HG02852 (cell line): ENCODE measurements around the gene CELF2.
"Not testable (repeated sequence)": the region's sequence is repeated elsewhere in the genome, so short reads cannot be mapped to it uniquely, and the experiment has no call there.

Source experiments
- ATAC-seq: cut with Tn5 transposase; IDR thresholded peaks from one replicate; pipeline ENCODE4 v1.9.1; 2021; ENCODE audit warnings: mild to moderate bottlenecking, moderate library complexity; ENCODE audit not compliant: unreplicated experiment

The CELF2 gene

DNA sequence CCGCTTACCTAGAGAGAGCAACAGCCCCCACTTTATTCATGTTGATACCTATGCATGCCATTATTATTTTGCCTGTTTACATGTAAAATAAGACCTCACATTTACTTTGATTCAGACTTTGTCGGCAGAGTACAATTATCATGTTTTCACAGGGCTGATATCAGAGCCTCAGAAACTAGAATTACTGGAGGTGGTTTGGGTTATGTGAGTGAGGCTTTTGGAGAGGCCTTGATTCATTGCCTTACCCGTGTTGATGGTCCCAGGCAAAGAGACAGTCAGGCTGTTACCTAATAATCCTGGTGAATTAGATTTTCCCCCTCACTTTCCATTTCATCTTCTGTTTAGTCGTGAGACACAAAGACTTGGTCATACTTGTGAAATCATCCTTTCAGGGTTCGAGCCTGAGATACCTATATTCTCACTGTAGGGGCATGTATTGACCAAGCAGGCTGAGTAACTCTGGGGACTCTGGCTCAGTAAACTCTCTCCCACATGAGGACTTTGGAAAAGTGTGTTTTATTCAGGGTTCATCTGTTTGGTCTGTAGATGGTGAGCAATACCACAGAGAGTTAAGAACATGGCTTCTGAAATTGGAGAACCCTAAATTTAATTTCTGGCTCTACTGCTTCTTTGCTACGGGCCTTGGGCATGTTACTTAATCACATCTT, 150.9 kb downstream of the CELF2 start:
- ATAC-seq = no peak

DNA sequence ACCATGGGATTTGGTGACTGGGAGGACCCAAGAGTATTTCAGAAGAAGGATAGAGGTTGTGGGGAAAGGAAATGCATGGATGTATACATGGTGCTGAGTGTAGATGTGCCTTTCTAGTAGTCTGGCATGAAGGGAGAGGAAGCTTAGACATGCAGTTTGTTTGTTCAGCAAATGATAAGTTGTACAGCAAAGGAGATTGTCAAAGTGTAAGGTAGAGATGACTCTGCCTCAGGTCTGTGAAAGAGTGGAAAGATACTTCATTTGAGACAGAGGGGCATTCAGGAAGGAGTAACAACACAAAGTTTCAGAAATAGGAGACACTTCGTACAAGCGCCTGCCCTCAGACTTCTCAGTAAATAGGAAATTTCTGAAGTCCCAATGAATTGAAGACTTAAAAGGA, 152.3 kb downstream of the CELF2 start:
- ATAC-seq = no peak

DNA sequence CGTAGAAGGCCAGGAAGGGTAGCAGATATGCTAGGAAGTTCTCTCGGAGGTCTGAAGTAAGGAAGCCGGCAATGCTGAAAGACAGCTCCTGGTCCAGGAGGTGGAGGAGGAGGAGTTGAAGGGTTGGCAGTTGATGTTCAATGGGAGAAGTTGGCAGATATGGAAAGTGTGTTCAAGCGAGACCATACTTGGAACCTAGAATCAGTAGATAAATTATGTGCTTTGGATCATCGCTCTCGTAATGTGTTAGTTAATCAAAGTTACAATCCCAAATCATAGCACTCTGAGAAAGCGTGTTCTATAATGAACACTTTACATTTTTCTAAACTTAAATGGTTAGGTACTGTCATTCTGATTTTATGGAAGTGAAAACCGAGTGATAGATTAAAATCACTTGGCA, 152.9 kb downstream of the CELF2 start:
- ATAC-seq = no peak

DNA sequence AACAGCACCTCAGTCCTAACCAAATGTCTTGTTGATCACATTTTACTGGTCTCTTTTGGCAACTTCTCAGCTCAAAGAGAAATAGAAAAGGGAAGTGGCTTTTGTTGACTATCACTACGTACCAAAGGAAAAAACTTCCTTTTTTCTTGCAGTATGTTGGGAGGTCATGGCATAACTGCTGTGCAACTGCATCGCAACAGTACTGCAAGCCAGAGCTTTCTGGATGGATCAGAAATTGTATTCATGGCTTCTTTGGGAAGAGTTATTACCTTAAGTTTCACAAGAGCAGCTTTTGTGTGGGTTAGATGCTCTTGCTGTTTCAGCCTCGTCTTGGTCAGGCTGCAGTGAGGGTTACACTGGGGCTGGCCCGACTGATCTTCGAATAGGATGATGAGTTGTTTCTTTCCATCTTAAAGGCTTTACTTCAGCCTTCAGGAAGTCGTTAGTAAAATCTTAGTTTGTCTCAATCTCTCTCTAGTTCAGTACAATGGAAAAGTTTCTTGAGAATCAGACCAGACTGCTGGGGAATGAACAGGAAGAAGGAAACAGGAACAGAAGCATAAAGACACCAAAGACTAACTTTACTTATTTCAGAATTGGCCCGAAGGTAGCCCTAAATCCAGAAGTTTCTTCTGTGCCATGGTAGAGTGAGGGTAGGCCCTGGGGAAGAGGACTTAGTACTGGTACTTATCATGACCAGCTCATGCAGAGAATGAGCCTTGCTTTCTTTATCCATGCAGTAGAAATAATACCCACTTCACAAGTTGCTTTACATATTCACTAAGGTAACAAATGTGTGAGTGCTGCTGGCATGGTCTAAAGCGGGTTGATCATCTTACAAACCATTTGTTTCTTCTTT, 153.6 kb downstream of the CELF2 start:
- ATAC-seq = peak; percentile 45

DNA sequence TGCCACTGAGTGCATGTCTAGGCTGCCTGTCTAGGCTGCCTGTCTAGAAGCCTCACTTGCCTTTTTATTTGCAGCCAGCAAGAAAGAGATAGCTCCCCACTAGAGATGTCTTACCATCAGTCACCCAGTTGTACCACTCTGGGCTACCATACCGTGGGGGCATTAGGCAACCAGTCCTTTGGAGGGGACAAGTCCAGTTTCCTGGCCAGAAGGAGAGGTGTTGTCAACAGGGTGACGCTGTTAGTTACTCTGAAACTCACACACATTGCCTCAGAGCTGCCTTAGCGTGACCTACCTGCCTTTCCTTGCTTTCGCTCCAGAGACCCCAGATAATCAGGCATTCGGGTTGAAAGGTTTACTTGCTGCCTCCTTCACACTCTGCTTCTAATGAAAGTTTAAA, 155.4 kb downstream of the CELF2 start:
- no peak for ATAC-seq

DNA sequence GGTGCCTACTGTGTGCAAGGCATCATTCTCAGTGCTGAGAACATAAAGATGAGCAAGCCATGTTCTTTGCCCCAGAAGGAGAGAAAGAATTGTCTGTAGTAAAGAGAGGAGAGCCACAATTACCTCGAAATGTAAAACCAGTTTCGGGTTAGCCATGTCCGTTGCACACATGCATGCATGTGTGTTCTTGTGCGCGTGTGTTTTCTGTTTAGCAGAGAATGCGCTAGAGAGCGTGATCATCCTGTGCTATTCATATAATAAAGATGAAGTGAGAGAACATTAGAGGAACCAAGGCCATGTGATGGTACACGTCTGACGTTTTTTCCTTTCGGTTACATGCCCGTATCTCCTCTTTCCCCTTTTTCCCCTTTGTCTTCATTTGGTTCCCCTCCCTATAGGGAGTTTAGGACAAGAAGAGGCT, 158.2 kb downstream of the CELF2 start:
- peak; percentile 36 for ATAC-seq

- ATAC-seq = no peak
Observed at GRCh38 chr10:11176746-11177145, 159.1 kb downstream of the CELF2 start.

DNA sequence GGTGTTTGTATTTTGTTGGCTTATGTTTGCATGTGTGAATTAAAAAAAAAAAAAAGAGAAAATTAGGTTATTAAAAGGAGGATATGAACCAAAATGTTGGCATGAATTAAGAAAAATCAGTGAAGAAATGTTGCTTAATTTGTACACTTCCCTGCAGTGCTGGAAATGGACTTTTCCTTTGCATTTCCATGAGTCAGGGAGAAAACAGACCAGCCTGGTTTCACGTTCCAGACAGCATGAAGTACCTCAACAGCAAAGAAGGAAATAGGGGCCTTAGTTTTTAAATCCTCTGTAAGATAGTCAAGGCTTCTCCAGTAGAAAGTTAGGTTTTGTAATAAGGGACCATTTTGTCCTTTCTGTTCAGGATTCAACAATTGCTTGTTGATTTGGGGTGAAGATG, 159.7 kb downstream of the CELF2 start:
- no peak for ATAC-seq

GRCh38 chr10:11177926-11178471, 160.3 kb downstream of the CELF2 start:
- no peak for ATAC-seq

- ATAC-seq = peak; percentile 86
Observed at GRCh38 chr10:11178606-11179515, 161.2 kb downstream of the CELF2 start.

DNA sequence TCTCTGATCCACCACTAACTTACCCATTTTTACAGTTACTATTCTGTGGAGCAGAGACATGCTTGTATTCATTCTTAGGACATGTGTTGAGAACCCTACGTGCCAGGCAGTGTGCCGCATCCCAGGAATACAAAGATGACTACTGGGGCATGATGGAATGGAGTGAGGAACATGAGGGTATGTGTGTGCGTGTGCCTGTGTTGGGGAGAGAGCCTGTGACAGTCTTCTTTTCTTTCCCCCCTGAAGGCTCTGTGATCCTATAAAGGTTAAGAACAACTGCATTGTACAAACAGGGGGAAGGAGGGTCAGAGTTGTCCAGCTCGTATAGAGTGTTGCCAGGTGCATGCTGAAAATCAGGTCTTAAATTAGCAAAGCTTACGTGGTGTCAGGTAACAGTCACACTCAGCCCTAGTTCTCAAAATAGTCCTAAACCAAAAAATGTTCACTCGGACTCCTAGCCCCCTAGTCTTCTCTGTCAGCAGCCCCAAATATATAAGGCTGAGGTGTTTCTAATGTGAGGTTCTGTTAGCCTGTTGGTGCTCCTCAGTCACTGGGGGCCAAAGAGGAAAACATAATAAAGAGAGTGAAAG, 161.9 kb downstream of the CELF2 start:
- no peak for ATAC-seq

GRCh38 chr10:11180228-11180627, 162.6 kb downstream of the CELF2 start:
- peak; percentile 25 for ATAC-seq

GRCh38 chr10:11181978-11182377, 164.3 kb downstream of the CELF2 start:
- no peak for ATAC-seq

GRCh38 chr10:11183015-11183414, 165.3 kb downstream of the CELF2 start:
- no peak for ATAC-seq

DNA sequence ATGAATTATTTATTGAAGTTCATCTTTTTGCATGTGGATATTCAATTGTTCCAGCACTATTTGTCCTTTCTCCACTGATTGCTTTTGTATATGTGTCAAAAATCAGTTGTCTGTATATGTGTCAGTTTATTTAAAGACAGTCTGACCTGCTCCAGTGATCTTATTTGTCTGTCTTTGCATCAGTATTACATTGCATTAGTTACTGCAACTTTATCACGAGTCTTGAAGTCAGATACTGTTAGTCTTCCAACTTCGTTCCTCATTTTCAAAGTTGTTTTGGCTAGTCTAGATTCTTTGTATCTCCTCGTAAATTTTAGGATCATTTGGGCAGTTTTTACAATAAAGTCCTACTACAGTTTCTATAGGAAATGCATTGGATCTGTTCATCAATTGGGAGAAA, 166.4 kb downstream of the CELF2 start:
- ATAC-seq = no peak

DNA sequence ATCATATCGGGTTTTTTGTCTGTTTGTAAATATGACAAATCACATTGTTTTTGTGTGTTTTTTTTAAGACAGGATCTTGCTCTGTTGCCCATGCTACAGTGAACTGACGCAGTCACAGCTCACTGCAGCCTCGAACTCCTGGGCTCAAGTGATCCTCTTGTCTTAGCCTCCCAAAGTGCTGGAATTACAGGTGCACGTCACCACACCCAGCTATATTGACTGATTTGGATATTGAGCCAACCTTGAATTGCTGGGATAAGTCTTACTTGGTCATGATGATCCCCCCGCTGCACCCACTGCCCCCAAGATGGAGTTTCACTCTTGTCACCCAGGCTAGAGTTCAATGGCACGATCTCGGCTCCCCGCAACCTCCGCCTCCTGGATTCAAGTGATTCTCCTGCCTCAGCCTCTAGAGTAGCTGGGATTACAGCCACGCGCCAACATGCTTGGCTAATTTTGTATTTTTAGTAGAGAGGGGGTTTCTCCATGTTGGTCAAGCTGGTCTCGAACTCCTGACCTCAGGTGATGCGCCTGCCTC, 167.5 kb downstream of the CELF2 start:
- ATAC-seq = not testable (repeated sequence)

DNA sequence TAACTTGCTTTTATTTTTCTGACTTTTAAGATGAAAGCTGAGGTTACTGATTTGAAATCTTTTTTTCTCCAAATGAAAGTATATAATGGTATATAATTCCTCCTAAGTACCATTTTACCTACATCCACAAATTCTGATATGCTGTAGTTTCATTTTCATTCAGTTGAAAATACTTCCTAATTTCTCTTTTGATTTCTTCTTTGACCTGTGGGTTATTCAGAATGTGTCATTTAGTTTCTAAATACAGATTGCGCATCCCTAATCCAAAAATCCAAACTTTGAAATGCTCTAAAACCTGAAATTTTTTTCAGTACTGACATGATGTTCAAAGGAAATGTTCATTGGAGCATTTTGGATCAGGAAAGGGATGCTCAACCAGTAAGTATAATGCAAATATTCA, 168.7 kb downstream of the CELF2 start:
- no peak for ATAC-seq

- no peak for ATAC-seq
Observed at GRCh38 chr10:11189582-11190376, 172.1 kb downstream of the CELF2 start.

DNA sequence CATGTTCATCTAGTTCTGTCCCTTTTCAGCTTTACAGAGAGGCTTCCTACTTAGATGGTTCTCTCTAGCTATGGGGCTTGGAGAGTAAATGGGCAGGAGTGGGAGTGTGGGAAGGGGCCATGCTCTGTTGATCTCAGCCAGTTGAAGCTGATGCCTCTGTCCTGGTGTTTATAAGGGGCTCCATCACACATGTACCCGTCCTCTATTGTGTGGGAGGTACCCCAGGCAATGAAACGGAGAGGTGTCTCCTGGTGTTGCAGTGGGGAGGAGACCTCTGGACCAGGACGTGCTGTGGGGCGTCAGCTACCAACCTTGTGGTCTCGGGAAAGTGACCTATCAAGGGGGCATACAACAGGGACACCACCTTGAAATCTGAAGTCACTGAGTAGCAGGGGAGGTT, 173.5 kb downstream of the CELF2 start:
- ATAC-seq = no peak

GRCh38 chr10:11191678-11192077, 174.0 kb downstream of the CELF2 start:
- no peak for ATAC-seq
